PC-3 (cell line): ENCODE data around the gene TMEM196. TPM values are rescaled to one million over a fixed set of nuclear protein-coding genes. Genes with fewer than 3 reads are reported as not detected.

Source experiments
- ATAC-seq: fragments of 200-7000 bp; cut with Tn5 transposase; 2 replicates; pipeline ENCODE4 v1.9.1; 2020; ENCODE audit warnings: mild to moderate bottlenecking, moderate library complexity
- BruUV-seq: library from RNA; stranded (reverse); fragments of 400-500 nt; replicated peaks from 2 replicates; lab custom pipeline; 2021; lab: Mats Ljungman, UMichigan
- CTCF ChIA-PET: fragments of 300-600 bp; sonication (Branson Sonifier 250); formaldehyde crosslinking; loops from one replicate; lab custom pipeline; 2022; ENCODE audit warnings: antibody characterized with exemption; lab: Charles Lee
- POLR2A ChIA-PET: fragments of 300-600 bp; sonication (Branson Sonifier 250); formaldehyde crosslinking; loops from one replicate; lab custom pipeline; 2022; ENCODE audit warnings: antibody characterized with exemption; ENCODE audit not compliant: unreplicated experiment; lab: Charles Lee
- DNase-seq: peaks from one replicate; pipeline ENCODE4 v3.0.0-alpha.2; 2015
- H2AFZ ChIP-seq: fragments of 300-600 bp; sonication (generic); 2 replicates; pipeline ENCODE4 v1.6.0; 2016; ENCODE audit warnings: antibody characterized with exemption, low read length
- H3F3A ChIP-seq: fragments of 300-600 bp; sonication (generic); one replicate; pipeline ENCODE4 v1.6.0; 2017; ENCODE audit warnings: antibody characterized with exemption, low read length, control low read depth, mild to moderate bottlenecking; ENCODE audit not compliant: unreplicated experiment
- H3K27ac ChIP-seq: fragments of 300-600 bp; sonication (generic); 2 replicates; pipeline ENCODE4 v1.5.1; 2016; ENCODE audit warnings: mild to moderate bottlenecking, low read length
- H3K27me3 ChIP-seq: fragments of 300-600 bp; sonication (generic); 2 replicates; pipeline ENCODE4 v1.6.1; 2016; ENCODE audit warnings: low read length, mixed read lengths
- H3K36me3 ChIP-seq: fragments of 300-600 bp; sonication (generic); 2 replicates; pipeline ENCODE4 v1.6.1; 2016; ENCODE audit warnings: low read depth, mixed run types, low read length, mixed read lengths
- H3K4me1 ChIP-seq: fragments of 300-600 bp; sonication (generic); 2 replicates; pipeline ENCODE4 v1.5.1; 2016; ENCODE audit warnings: low read length; ENCODE audit not compliant: insufficient read depth
- H3K4me2 ChIP-seq: fragments of 300-600 bp; sonication (generic); 2 replicates; pipeline ENCODE4 v1.6.0; 2016; ENCODE audit warnings: low read length
- H3K4me3 ChIP-seq: fragments of 300-600 bp; sonication (generic); 2 replicates; pipeline ENCODE4 v1.5.1; 2016; ENCODE audit warnings: mild to moderate bottlenecking, low read length, mixed read lengths
- H3K79me2 ChIP-seq: fragments of 300-600 bp; sonication (generic); 2 replicates; pipeline ENCODE4 v1.6.1; 2017; ENCODE audit warnings: low read length, mixed read lengths
- H3K9ac ChIP-seq: fragments of 300-600 bp; sonication (generic); 2 replicates; pipeline ENCODE4 v1.6.0; 2016; ENCODE audit warnings: mild to moderate bottlenecking, low read length
- H3K9me2 ChIP-seq: fragments of 300-600 bp; sonication (generic); replicated peaks from 2 replicates; pipeline ENCODE4 v1.6.1; 2016; ENCODE audit warnings: mixed run types, low read length, mixed read lengths
- H3K9me3 ChIP-seq: fragments of 300-600 bp; sonication (generic); 2 replicates; pipeline ENCODE4 v1.6.1; 2016; ENCODE audit warnings: low read length, mixed read lengths
- H4K20me1 ChIP-seq: fragments of 300-600 bp; sonication (generic); 2 replicates; pipeline ENCODE4 v1.6.1; 2016; ENCODE audit warnings: low read length, mixed read lengths
- CTCF ChIP-seq: fragments of 300-600 bp; sonication (generic); conservative IDR thresholded peaks from 2 replicates; pipeline ENCODE4 v1.5.1; 2017; ENCODE audit warnings: antibody characterized with exemption, low read depth, mild to moderate bottlenecking, low read length
- EZH2 ChIP-seq: fragments of 300-600 bp; sonication (generic); IDR thresholded peaks from one replicate; pipeline ENCODE4 v1.6.1; 2017; ENCODE audit warnings: antibody characterized with exemption, mild to moderate bottlenecking, low read length; ENCODE audit not compliant: unreplicated experiment
- EZH2phosphoT487 ChIP-seq: fragments of 300-600 bp; sonication (generic); IDR thresholded peaks from 2 replicates; pipeline ENCODE4 v1.6.1; 2018; ENCODE audit warnings: mild to moderate bottlenecking, antibody characterized with exemption, low read length, borderline replicate concordance
- intact Hi-C: fragments of 100-400 bp; cut with micrococcal nuclease; formaldehyde crosslinking; loops from 2 replicates; pipeline ENCODE4 v1.9.0; 2023
- microRNA-seq: library from miRNA; unstranded; fragments of <30 nt; microRNA quantifications from one replicate; pipeline ENCODE4 v1.1.0, GENCODE V29; 2020; ENCODE audit not compliant: unreplicated experiment
- total RNA-seq: library from RNA; depleted of rRNA; stranded (reverse); fragments of >200 nt; gene quantifications from 2 replicates; pipeline ENCODE4 v1.2.3, GENCODE V29; 2014; rRNA removed

Gene TMEM196
- total RNA-seq, 1 experiment from 2014 or later = not detected

DNA sequence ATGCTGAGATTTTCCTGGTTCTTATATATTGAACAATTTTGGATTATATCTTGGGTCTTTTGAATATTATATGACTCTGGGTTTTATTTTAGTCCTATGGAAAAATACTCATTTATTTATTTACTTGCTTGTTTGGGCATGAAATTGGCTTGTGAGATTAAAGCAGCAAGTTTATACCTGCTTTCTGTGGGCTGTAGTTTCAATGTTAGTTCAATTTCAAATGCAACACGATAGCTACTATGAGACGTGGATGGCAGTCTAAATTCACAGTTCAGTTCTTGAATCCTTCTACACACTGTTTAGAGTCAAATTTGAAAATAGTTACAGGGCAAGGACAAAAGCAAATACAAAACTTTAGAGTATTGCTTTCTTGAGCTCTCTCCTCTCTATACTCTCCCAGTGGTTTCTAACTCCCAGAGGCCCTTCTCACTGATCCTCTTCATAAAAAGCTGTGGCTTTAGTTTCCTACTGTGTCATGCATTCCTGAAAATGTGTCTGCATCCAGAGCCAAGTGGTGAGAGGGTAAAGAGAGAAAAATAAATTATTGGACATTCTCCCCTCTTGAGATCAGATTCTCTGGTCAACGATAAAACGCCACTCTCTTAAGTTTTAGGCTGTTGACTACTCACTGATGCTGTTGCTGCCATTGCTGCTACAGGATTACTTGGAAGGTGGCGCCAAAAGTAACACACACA is 99.0 kb downstream of the TMEM196 start:
- H3K4me1 ChIP-seq = no peaks in the 10 kb centered on the region
- H3K36me3 ChIP-seq = no peaks in the 10 kb centered on the region
- DNase-seq (no peak), ATAC-seq (no peak)
- ChIA-PET CTCF (no interaction called here), POLR2A (no interaction called here)
- H2AFZ ChIP-seq = no peak overlapping the region
- no peak overlapping the region for H3K4me2 ChIP-seq
- no peaks in the 10 kb centered on the region for H3K9me2 ChIP-seq
- no peaks in the 10 kb centered on the region for H3F3A ChIP-seq
- no peaks in the 10 kb centered on the region for H4K20me1 ChIP-seq
- no peak overlapping the region for H3K4me3 ChIP-seq
- BruUV-seq = no TSS peak
- 0 out of 2 replicates have a peak, but pooled peaks cover 3% of the 10 kb centered on the region for H3K27me3 ChIP-seq
- TF ChIP-seq EZH2phosphoT487 (no peak), EZH2 (no peak)
- no peaks in the 10 kb centered on the region for H3K9me3 ChIP-seq
- intact Hi-C loops = no loop called here
- H3K9ac ChIP-seq = no peak overlapping the region
- H3K79me2 ChIP-seq = no peaks in the 10 kb centered on the region
- no peak overlapping the region for H3K27ac ChIP-seq

DNA sequence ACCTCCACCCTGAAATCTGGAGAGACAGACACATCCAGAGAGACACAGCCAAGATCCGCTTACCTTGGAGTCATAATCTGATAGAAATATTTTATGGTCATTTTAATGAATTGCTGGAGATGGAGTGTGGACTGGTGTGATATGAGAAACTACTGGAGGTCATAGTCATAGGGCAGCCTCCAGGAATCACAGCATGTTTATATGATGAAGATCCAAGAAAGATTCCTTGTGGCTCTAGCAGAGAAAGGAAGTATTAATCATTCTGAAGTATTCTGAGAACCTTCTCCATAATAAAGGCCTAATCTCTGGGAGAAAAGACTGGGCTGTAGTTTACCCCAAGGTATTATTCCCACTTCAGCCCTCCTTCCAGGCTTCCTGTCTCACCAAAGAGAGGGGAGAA is 102.6 kb downstream of the TMEM196 start:
- H3K9me3 ChIP-seq = no peaks in the 10 kb centered on the region
- H3K4me2 ChIP-seq = no peak overlapping the region
- no peaks in the 10 kb centered on the region for H3K4me1 ChIP-seq
- no peak overlapping the region for H3K27ac ChIP-seq
- POLR2A ChIA-PET = no interaction called here
- TF ChIP-seq CTCF (no peak), EZH2 (no peak), EZH2phosphoT487 (no peak)
- no peaks in the 10 kb centered on the region for H3K36me3 ChIP-seq
- H3K9me2 ChIP-seq = no peaks in the 10 kb centered on the region
- DNase-seq (no peak), ATAC-seq (no peak)
- no TSS peak for BruUV-seq
- intact Hi-C loops = no loop called here
- H4K20me1 ChIP-seq = no peaks in the 10 kb centered on the region
- H3K4me3 ChIP-seq = no peak overlapping the region
- H3F3A ChIP-seq = no peaks in the 10 kb centered on the region
- CTCF ChIA-PET = no interaction called here
- no peak overlapping the region for H3K9ac ChIP-seq
- no peaks in the 10 kb centered on the region for H3K79me2 ChIP-seq
- peaks cover 9% of the 10 kb centered on the region; the same call in 1 of the 2 replicates for H3K27me3 ChIP-seq
- H2AFZ ChIP-seq = no peak overlapping the region

Small RNA genes within 50 kb of the gene (microRNA-seq; reads per million reads assigned to microRNA genes)
- gene MIR3146 = not detected

Other genes with a start within 250 kb of the TMEM196 start
- 19.8 and 22.3 TPM in 2 replicates for gene POLR1F, start 64.6 kb downstream of the TMEM196 start, total RNA-seq